SK-N-MC (cell line): ENCODE data around the gene CKLF.

Experiments used
- EZH2 ChIP-seq: fragments of 200-600 bp; sonication (generic); IDR thresholded peaks from one replicate; pipeline ENCODE4 v1.6.1; 2017; ENCODE audit warnings: antibody characterized with exemption
- POLR2AphosphoS5 ChIP-seq: IDR thresholded peaks from 2 replicates; pipeline ENCODE4 v1.6.1; 2012; ENCODE audit warnings: mild to moderate bottlenecking, low read depth, low read length, borderline replicate concordance

DNA sequence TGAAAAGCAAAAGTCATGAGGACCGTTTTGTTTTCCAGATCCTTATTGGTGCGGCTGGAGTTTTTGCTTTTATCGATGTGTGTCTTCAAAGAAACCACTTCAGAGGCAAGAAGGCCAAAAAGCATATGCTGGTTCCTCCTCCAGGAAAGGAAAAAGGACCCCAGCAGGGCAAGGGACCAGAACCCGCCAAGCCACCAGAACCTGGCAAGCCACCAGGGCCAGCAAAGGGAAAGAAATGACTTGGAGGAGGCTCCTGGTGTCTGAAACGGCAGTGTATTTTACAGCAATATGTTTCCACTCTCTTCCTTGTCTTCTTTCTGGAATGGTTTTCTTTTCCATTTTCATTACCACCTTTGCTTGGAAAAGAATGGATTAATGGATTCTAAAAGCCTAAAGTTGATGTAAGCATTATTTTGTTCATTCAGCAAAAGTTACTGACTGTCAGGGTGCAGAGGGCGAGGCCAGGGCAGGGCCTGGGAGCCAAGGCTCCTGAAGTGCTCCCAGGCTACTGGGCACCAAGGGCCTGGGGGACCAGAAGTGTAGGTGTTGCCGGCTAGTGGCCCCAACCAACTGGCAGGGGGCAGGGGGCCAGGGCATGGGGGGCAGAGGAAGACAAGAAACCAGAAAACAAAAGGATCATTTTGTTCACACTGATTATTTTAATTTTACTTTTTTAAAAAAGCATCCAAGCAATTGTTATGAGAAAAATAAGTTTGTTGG, 35.7 kb downstream of the CKLF start:
- TF ChIP-seq POLR2AphosphoS5 (no peak), EZH2 (no peak)
